Activated CD8-positive, alpha-beta memory T cell treated with anti-CD3 and anti-CD28 coated beads, Interleukin-2, amount 10 ng/mL, durations not matched to agents 7 days and 5 days (primary cell): ENCODE results near the gene TRNAU1AP. TPM values are rescaled to one million over a fixed set of nuclear protein-coding genes. Genes with fewer than 3 reads are reported as not detected.

Experiments
- total RNA-seq, 2 experiments: library from RNA; stranded (reverse); gene quantifications; one replicate each; pipeline ENCODE4 v1.2.3, GENCODE V29; 2021

Gene TRNAU1AP
- total RNA-seq, 2 experiments from 2014 or later = 52.8 to 55.2 TPM

Other genes with a start within 250 kb of the TRNAU1AP start
- 10 to 100 TPM; 19.5 to 20.8 TPM for gene MED18, start 224.0 kb upstream of the TRNAU1AP start, total RNA-seq
- gene PHACTR4, start 183.3 kb upstream of the TRNAU1AP start, total RNA-seq = 10 to 100 TPM; 26.8 to 27.8 TPM
- 10 to 100 TPM; 61.4 to 77.6 TPM for gene RCC1, start 47.0 kb upstream of the TRNAU1AP start, total RNA-seq
- not detected for gene RAB42, start 39.2 kb downstream of the TRNAU1AP start, total RNA-seq
- gene TAF12, start 90.0 kb downstream of the TRNAU1AP start, total RNA-seq = 10 to 100 TPM; 30.4 to 33.0 TPM
- not detected for gene RNU11, start 95.5 kb downstream of the TRNAU1AP start, total RNA-seq
- 10 to 100 TPM; 33.0 to 38.2 TPM for gene GMEB1, start 115.7 kb downstream of the TRNAU1AP start, total RNA-seq
- 10 to 100 TPM; 65.0 to 81.8 TPM for gene YTHDF2, start 183.9 kb downstream of the TRNAU1AP start, total RNA-seq